A673 (cell line): ENCODE measurements around the gene AP2B1. TPM values are rescaled to one million over a fixed set of nuclear protein-coding genes. Genes with fewer than 3 reads are reported as not detected.

Experiments used
- BruUV-seq: library from RNA; stranded (reverse); fragments of 400-500 nt; replicated peaks from 2 replicates; lab custom pipeline; 2021; lab: Mats Ljungman, UMichigan
- CTCF ChIA-PET: fragments of 300-600 bp; sonication (Branson Sonifier 250); formaldehyde crosslinking; loops from one replicate; lab custom pipeline; 2022; ENCODE audit warnings: antibody characterized with exemption; lab: Charles Lee
- POLR2A ChIA-PET: fragments of 300-600 bp; sonication (Branson Sonifier 250); formaldehyde crosslinking; loops from one replicate; lab custom pipeline; 2022; ENCODE audit warnings: antibody characterized with exemption; ENCODE audit not compliant: low non-redundant PET; lab: Charles Lee
- DNase-seq: peaks from one replicate; pipeline ENCODE4 v3.0.0-alpha.2; 2015; ENCODE audit warnings: low spot score
- H3K27ac ChIP-seq: fragments of 200-600 bp; sonication (generic); 2 replicates; pipeline ENCODE4 v1.5.1; 2016; ENCODE audit warnings: mixed run types, low read depth, mild to moderate bottlenecking, mixed read lengths, antibody characterized with exemption, low read length; ENCODE audit not compliant: poor library complexity, severe bottlenecking
- H3K27me3 ChIP-seq: fragments of 200-600 bp; sonication (generic); replicated peaks from 2 replicates; pipeline ENCODE4 v1.6.1; 2017; ENCODE audit warnings: mixed run types, low read depth, mild to moderate bottlenecking, mixed read lengths, antibody characterized with exemption, low read length; ENCODE audit not compliant: insufficient read depth, poor library complexity
- H3K36me3 ChIP-seq: fragments of 200-600 bp; sonication (generic); 2 replicates; pipeline ENCODE4 v1.6.1; 2016; ENCODE audit warnings: mixed run types, mild to moderate bottlenecking, mixed read lengths, antibody characterized with exemption, low read length; ENCODE audit not compliant: insufficient read depth, poor library complexity, severe bottlenecking
- H3K4me1 ChIP-seq: fragments of 200-600 bp; sonication (generic); 2 replicates; pipeline ENCODE4 v1.6.1; 2017; ENCODE audit warnings: mixed run types, mild to moderate bottlenecking, mixed read lengths, antibody characterized with exemption, low read length; ENCODE audit not compliant: insufficient read depth, poor library complexity, severe bottlenecking
- H3K4me3 ChIP-seq: fragments of 200-600 bp; sonication (generic); 2 replicates; pipeline ENCODE4 v1.5.1; 2016; ENCODE audit warnings: low read depth, mixed run types, mild to moderate bottlenecking, mixed read lengths, low read length; ENCODE audit not compliant: poor library complexity, severe bottlenecking
- H3K9me3 ChIP-seq: fragments of 200-600 bp; sonication (generic); 2 replicates; pipeline ENCODE4 v1.6.1; 2016; ENCODE audit warnings: mixed run types, low read depth, mild to moderate bottlenecking, mixed read lengths, antibody characterized with exemption, low read length; ENCODE audit not compliant: poor library complexity, severe bottlenecking
- CTCF ChIP-seq: fragments of 300-800, 200-600 bp; sonication (generic); conservative IDR thresholded peaks from 2 replicates; pipeline ENCODE4 v1.5.1; 2017; ENCODE audit warnings: low read depth, mild to moderate bottlenecking, antibody characterized with exemption, low read length, moderate library complexity, mixed read lengths
- EZH2 ChIP-seq: fragments of 200-600 bp; sonication (generic); IDR thresholded peaks from 2 replicates; pipeline ENCODE4 v1.6.1; 2017; ENCODE audit warnings: borderline replicate concordance, low read depth, mild to moderate bottlenecking, mixed read lengths, antibody characterized with exemption, low read length; ENCODE audit not compliant: poor library complexity, severe bottlenecking
- intact Hi-C: fragments of 100-400 bp; cut with micrococcal nuclease; formaldehyde crosslinking; loops from one replicate; pipeline ENCODE4 v1.10.0; 2022; ENCODE audit not compliant: unreplicated experiment
- total RNA-seq: library from RNA; stranded (reverse); gene quantifications from 2 replicates; pipeline ENCODE4 v1.2.3, GENCODE V29; 2021

AP2B1 gene
- total RNA-seq, 1 experiment from 2014 or later, result 124 TPM

GRCh38 chr17:35766903-35767510, 179.9 kb downstream of the AP2B1 start:
- intact Hi-C loops, result no loop called here
- POLR2A ChIA-PET, result no interaction called here

GRCh38 chr17:35768797-35769196, 181.7 kb downstream of the AP2B1 start:
- Histone ChIP-seq H3K36me3 (no peaks in the 10 kb centered on the region), H3K27me3 (no peaks in the 10 kb centered on the region), H3K9me3 (no peaks in the 10 kb centered on the region), H3K4me3 (no peak overlapping the region), H3K27ac (no peak overlapping the region), H3K4me1 (no peaks in the 10 kb centered on the region)
- TF ChIP-seq CTCF (no peak), EZH2 (no peak)
- BruUV-seq, result no TSS peak
- CTCF ChIA-PET, result no interaction called here
- DNase-seq, result no peak
- intact Hi-C loops, result no loop called here
- POLR2A ChIA-PET, result no interaction called here

More at GRCh38 chr17:35766903-35767510, 179.9 kb downstream of the AP2B1 start:
- Histone ChIP-seq H3K27ac (no peak overlapping the region), H3K36me3 (no peaks in the 10 kb centered on the region), H3K4me1 (no peaks in the 10 kb centered on the region), H3K9me3 (no peaks in the 10 kb centered on the region), H3K27me3 (no peaks in the 10 kb centered on the region), H3K4me3 (no peak overlapping the region)
- TF ChIP-seq CTCF (0 out of 2 replicates have a peak, but pooled peaks have one; percentile 27), EZH2 (no peak)
- CTCF ChIA-PET, result interaction anchor here (0.6 kb wide), 1 partner anchor 21 kb away, joined by 6 read pairs; no protein-coding TSS in a partner anchor
- BruUV-seq, result no TSS peak
- DNase-seq, result peak; percentile 12

- H3K27ac ChIP-seq, result no peak overlapping the region
- H3K9me3 ChIP-seq, result no peaks in the 10 kb centered on the region
- TF ChIP-seq EZH2 (no peak), CTCF (no peak)
- POLR2A ChIA-PET, result no interaction called here
- no peaks in the 10 kb centered on the region for H3K36me3 ChIP-seq
- H3K4me3 ChIP-seq, result no peak overlapping the region
- H3K4me1 ChIP-seq, result no peaks in the 10 kb centered on the region
- intact Hi-C loops, result no loop called here
- no TSS peak for BruUV-seq
- no peak for DNase-seq
- H3K27me3 ChIP-seq, result no peaks in the 10 kb centered on the region
- CTCF ChIA-PET, result no interaction called here
These were observed 182.9 kb downstream of the AP2B1 start for GRCh38 chr17:35769895-35770486.
